NCI-H146 treated with DMSO at 0.1 percent for 48 hours (cell line): ENCODE data around the gene TLL2.

Experiments used
- DNase-seq: peaks from one replicate; lab custom pipeline; 2025; ENCODE audit not compliant: unreplicated experiment; lab: John Stamatoyannopoulos, UW

TLL2 gene

GRCh38 chr10:96334616-96335526, 178.9 kb downstream of the TLL2 start:
- no peak for DNase-seq

GRCh38 chr10:96333101-96333500, 180.6 kb downstream of the TLL2 start:
- no peak for DNase-seq

- no peak for DNase-seq
Observed at GRCh38 chr10:96327462-96327861, 186.3 kb downstream of the TLL2 start.

GRCh38 chr10:96325719-96326373, 187.9 kb downstream of the TLL2 start:
- no peak for DNase-seq

GRCh38 chr10:96324447-96324846, 189.3 kb downstream of the TLL2 start:
- no peak for DNase-seq

GRCh38 chr10:96322275-96322674, 191.5 kb downstream of the TLL2 start:
- DNase-seq: no peak

GRCh38 chr10:96321822-96322221, 191.9 kb downstream of the TLL2 start:
- no peak for DNase-seq

- DNase-seq: no peak
Observed at GRCh38 chr10:96319754-96320474, 193.8 kb downstream of the TLL2 start.

- DNase-seq: no peak
Observed at GRCh38 chr10:96317067-96317833, 196.5 kb downstream of the TLL2 start.
